Prostate gland (tissue), 2 donors: ENCODE results near the gene ARMCX6. TPM values are rescaled to one million over a fixed set of nuclear protein-coding genes. Genes with fewer than 3 reads are reported as not detected.
"Not testable (repeated sequence)": the region's sequence is repeated elsewhere in the genome, so short reads cannot be mapped to it uniquely, and the experiment has no call there.

ENCODE experiments used
- DNase-seq: peaks from one replicate; pipeline ENCODE4 v3.0.0-alpha.2; 2019; ENCODE audit warnings: low spot score
- H3K27ac ChIP-seq, 2 donors: fragments of 200-600 bp; sonication (generic); 2 replicates each; pipeline ENCODE4 v1.5.1; 2017 to 2019
- H3K27me3 ChIP-seq: fragments of 200-600 bp; sonication (generic); replicated peaks from 2 replicates; pipeline ENCODE4 v1.5.1; 2019; ENCODE audit not compliant: insufficient read depth
- H3K36me3 ChIP-seq, 2 donors: fragments of 200-600 bp; sonication (generic); 1 replicate in 1 of 2; 2 replicates in 1 of 2; pipeline versions ENCODE4 v1.5.1 to v1.8.1; 2017 to 2019
- H3K4me1 ChIP-seq: fragments of 200-600 bp; sonication (generic); replicated peaks from 2 replicates; pipeline ENCODE4 v1.5.1; 2019
- H3K4me3 ChIP-seq, 2 donors: fragments of 200-600 bp; sonication (generic); 2 replicates each; pipeline ENCODE4 v1.5.1; 2017 to 2019
- H3K9me3 ChIP-seq: fragments of 200-600 bp; sonication (generic); 2 replicates; pipeline ENCODE4 v1.5.1; 2017
- POLR2A ChIP-seq: fragments of 450-650 bp; IDR thresholded peaks from one replicate; pipeline ENCODE4 v1.6.1; 2016; ENCODE audit warnings: antibody characterized with exemption, mild to moderate bottlenecking
- POLR2AphosphoS5 ChIP-seq: sonication (generic); formaldehyde crosslinking; IDR thresholded peaks from one replicate; pipeline ENCODE4 v1.6.1; 2017; ENCODE audit warnings: antibody characterized with exemption
- WGBS: methylation state at CpG from one replicate; pipeline ENCODE4 v1.1.5; 2018; 5-methylcytosine and 5-hydroxymethylcytosine counted together
- intact Hi-C: fragments of 100-400 bp; cut with DNase I; formaldehyde crosslinking; loops from one replicate; pipeline ENCODE4 v1.14.2; 2022
- total RNA-seq, 2 donors: library from RNA; depleted of rRNA; stranded (reverse); fragments of >200 nt; gene quantifications; one replicate each; pipeline ENCODE4 v1.1.0, GENCODE V29; 2016
- TF ChIP-seq, protein P1 (sequence below), 4 experiments: fragments of 200-600 bp in 2 of 4; fragments of 450-650 bp in 2 of 4; sonication (generic) in 2 of 4; IDR thresholded peaks; 1 replicate in 3 of 4; 2 replicates in 1 of 4; pipeline ENCODE4 v1.5.1; 2016 to 2019; ENCODE audit warnings: antibody characterized with exemption in 4 of 4, mild to moderate bottlenecking in 2 of 4, moderate library complexity in 2 of 4

Gene ARMCX6
- total RNA-seq, 2 donors from 2014 or later: 27.3 to 33.1 TPM

DNA sequence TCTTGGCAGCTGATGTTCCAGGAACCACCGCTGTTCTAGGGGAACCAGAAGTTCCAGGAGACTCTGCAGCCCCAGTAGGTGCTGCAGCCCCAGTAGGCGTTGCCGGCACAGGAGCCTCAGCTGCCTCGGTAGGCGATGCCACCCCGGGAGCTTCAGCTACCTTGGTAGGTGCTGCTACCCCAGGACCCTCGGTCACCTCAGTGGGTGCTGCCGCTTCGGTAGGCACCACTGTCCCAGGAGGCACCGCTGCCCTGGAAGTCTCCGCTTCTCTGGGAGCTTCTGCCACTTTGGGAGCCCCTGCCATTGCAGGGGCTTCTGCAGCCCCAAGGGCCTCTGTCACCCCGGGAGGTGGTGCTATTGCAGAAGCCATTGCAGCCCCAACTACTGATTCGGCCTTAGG, 39.0 kb upstream of the ARMCX6 start:
- DNase-seq: no peak
- no peaks in the 10 kb centered on the region for H3K36me3 ChIP-seq
- H3K27ac ChIP-seq: no peak overlapping the region
- intact Hi-C loops: no loop called here
- H3K4me1 ChIP-seq: no peaks in the 10 kb centered on the region
- 100% methylated on average over 4 of the region's 13 CpGs for WGBS
- H3K27me3 ChIP-seq: no peaks in the 10 kb centered on the region
- H3K9me3 ChIP-seq: no peaks in the 10 kb centered on the region
- no peak overlapping the region for H3K4me3 ChIP-seq
- TF ChIP-seq POLR2A (no peak), POLR2AphosphoS5 (no peak)
- TF ChIP-seq, protein P1, sequence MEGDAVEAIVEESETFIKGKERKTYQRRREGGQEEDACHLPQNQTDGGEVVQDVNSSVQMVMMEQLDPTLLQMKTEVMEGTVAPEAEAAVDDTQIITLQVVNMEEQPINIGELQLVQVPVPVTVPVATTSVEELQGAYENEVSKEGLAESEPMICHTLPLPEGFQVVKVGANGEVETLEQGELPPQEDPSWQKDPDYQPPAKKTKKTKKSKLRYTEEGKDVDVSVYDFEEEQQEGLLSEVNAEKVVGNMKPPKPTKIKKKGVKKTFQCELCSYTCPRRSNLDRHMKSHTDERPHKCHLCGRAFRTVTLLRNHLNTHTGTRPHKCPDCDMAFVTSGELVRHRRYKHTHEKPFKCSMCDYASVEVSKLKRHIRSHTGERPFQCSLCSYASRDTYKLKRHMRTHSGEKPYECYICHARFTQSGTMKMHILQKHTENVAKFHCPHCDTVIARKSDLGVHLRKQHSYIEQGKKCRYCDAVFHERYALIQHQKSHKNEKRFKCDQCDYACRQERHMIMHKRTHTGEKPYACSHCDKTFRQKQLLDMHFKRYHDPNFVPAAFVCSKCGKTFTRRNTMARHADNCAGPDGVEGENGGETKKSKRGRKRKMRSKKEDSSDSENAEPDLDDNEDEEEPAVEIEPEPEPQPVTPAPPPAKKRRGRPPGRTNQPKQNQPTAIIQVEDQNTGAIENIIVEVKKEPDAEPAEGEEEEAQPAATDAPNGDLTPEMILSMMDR (IDR thresholded peaks at IDR 0.05): no peak

DNA sequence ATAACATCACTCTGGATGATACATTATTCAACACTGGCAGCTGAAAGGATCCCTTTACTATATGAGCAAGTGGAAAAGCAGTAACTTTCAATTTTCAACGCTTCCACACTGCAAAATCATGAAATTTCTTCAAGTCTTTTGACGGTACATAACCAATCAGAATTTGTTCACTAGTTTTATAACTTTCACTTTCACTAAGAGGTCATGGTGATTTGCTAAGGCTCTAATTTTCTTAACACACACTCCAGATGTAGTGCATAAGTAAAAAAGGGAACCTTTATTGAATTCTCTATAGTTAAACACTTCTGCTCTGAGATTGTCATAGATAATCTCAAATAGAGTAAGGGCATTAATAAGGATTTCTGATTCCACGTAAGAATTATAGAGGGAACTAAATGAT, 37.7 kb upstream of the ARMCX6 start:
- no peaks in the 10 kb centered on the region for H3K4me1 ChIP-seq
- H3K9me3 ChIP-seq: no peaks in the 10 kb centered on the region
- no peak overlapping the region for H3K4me3 ChIP-seq
- intact Hi-C loops: no loop called here
- WGBS: 31% methylated on average over 3 of the region's 3 CpGs
- no peak for DNase-seq
- no peaks in the 10 kb centered on the region for H3K36me3 ChIP-seq
- TF ChIP-seq, protein P1 (IDR thresholded peaks at IDR 0.05): no peak
- TF ChIP-seq POLR2AphosphoS5: no peak
- TF ChIP-seq POLR2A: no peak
- H3K27ac ChIP-seq: no peak overlapping the region
- H3K27me3 ChIP-seq: no peaks in the 10 kb centered on the region

DNA sequence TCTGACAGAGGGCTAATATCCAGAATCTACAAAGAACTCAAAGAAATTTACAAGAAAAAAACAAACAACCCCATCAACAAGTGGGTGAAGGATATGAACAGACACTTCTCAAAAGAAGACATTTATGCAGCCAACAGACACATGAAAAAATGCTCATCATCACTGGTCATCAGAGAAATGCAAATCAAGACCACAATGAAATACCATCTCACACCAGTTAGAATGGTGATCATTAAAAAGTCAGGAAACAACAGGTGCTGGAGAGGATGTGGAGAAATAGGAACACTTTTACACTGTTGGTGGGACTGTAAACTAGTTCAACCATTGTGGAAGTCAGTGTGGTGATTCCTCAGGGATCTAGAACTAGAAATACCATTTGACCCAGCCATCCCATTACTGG, 29.9 kb upstream of the ARMCX6 start:
- intact Hi-C loops, DNase-seq, H3K36me3 ChIP-seq, H3K4me1 ChIP-seq, H3K27me3 ChIP-seq, H3K9me3 ChIP-seq, H3K27ac ChIP-seq, H3K4me3 ChIP-seq: not testable (repeated sequence)

DNA sequence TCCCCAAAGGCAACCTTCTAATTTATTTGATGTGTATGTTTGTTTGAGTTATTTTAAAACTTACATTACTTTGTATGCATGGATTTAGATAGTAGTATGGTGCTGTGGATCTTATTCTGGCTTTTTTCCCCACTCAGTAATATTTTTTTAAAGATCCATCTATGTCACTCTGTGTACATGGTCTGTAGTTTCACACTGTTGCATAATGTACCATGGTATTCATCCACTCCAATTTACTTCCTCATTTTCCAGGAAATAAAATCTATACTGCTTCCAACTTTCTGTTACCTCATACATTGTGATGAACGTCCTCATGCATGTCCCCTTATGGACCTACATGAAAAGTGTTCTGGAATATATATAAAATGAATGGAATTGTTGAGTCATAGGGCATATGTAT, 24.3 kb upstream of the ARMCX6 start:
- no peak for TF ChIP-seq POLR2AphosphoS5
- intact Hi-C loops: no loop called here
- Histone ChIP-seq H3K27ac (no peak overlapping the region), H3K27me3 (no peaks in the 10 kb centered on the region), H3K36me3 (no peaks in the 10 kb centered on the region), H3K9me3 (no peaks in the 10 kb centered on the region), H3K4me3 (no peak overlapping the region), H3K4me1 (no peaks in the 10 kb centered on the region)
- 70% methylated on average over 1 of the region's 1 CpG for WGBS
- DNase-seq: no peak

DNA sequence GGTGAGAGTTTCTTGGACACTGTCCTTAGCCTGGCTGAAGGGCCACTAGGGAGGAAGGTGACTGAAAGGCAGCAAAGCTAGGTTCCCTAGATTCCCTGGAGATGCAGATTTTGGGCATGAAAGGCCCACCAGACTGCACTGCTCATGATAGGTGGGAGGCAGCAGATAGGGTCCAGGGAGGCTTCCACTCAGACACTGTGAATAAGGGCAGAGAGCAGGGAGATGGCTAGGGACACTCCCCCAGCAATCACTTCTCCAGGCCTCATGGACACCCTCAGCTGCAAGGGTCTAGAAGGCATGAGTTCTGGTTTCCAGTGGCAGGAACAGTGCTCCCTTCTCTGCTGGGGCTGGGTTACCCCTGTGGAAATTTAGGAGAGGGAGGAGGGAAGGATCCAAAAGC, 21.8 kb upstream of the ARMCX6 start:
- no peaks in the 10 kb centered on the region for H3K36me3 ChIP-seq
- no peak for DNase-seq
- H3K9me3 ChIP-seq: no peaks in the 10 kb centered on the region
- no peaks in the 10 kb centered on the region for H3K4me1 ChIP-seq
- TF ChIP-seq, protein P1 (IDR thresholded peaks at IDR 0.05): no peak
- TF ChIP-seq POLR2A (no peak), POLR2AphosphoS5 (no peak)
- no peak overlapping the region for H3K4me3 ChIP-seq
- intact Hi-C loops: no loop called here
- no peaks in the 10 kb centered on the region for H3K27me3 ChIP-seq
- H3K27ac ChIP-seq: no peak overlapping the region

DNA sequence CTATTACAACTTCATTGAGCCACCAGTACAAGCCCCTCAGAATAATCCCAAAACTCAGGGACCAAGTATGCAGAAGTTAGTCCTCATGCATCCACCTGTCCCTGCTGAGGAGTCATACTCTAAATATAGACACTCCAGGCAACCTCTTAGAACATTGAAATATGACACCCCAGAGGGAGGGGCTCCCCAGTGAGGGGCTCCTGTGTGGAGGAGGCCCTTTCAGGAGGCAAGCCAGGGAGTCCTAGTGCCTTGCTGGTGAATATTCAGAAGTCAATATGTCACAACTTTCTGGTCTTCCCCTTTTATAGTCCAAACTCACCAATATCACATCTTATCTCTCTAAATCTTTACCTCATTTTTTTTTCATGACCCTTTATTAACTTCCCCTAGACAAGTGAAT, 1.6 kb upstream of the ARMCX6 start:
- Histone ChIP-seq H3K27me3 (no peaks in the 10 kb centered on the region), H3K36me3 (no peaks in the 10 kb centered on the region), H3K27ac (no peak overlapping the region), H3K4me1 (no peaks in the 10 kb centered on the region), H3K9me3 (no peaks in the 10 kb centered on the region), H3K4me3 (no peak overlapping the region)
- no peak for DNase-seq
- TF ChIP-seq, protein P1 (IDR thresholded peaks at IDR 0.05): no peak
- no peak for TF ChIP-seq POLR2A
- TF ChIP-seq POLR2AphosphoS5: no peak
- intact Hi-C loops: no loop called here
